Gastrocnemius medialis (tissue), 4 donors: ENCODE data around the gene TNIK.

ENCODE experiments used
- POLR2A ChIP-seq, 2 donors: fragments of 450-650 bp; IDR thresholded peaks; one replicate each; pipeline ENCODE4 v1.6.1; 2017; ENCODE audit warnings: antibody characterized with exemption in 2 of 2, mild to moderate bottlenecking in 2 of 2, moderate library complexity in 2 of 2
- TF ChIP-seq, protein P1 (sequence below), 5 experiments: fragments of 450-650 bp in 3 of 5; fragments of 200-600 bp in 2 of 5; sonication (generic) in 2 of 5; IDR thresholded peaks in 4 of 5; conservative IDR thresholded peaks in 1 of 5; 1 replicate in 4 of 5; 2 replicates in 1 of 5; pipeline ENCODE4 v1.5.1; 2016 to 2019; ENCODE audit warnings: antibody characterized with exemption in 5 of 5, mild to moderate bottlenecking in 3 of 5, moderate library complexity in 3 of 5

DNA sequence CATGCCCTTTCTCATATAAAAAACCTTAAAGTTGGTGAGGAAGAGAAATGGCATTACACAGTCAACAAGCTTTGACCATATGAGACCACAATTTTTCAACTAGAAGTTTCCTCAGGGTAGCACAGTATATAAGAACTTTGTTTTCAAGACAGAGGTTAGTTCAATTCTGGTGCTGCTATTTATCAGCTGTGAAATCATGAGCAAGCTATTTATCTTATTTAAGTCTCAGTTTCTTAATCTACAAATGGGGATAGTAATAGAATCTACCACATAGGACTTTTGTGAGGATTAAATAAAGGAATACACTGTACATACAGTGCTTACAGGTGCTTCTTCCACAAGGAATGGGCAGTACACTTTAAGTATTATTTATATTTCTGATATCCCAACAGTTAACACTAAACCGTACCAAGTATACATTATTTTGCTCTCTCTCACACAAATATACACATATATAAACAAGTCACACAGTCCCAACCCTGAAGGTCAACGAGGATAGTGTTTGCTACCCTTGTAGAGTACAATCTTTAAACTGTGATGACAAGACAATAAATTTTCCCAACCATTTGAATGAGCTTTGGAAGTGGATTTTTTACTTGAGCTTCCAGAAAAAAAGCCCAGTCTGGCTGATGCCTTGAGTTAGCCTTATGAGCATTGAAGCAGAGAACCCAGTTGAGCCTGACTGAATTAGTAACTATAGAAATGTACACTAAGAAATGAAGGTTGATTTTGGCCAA, 178.8 kb downstream of the TNIK start:
- TF ChIP-seq, protein P1, sequence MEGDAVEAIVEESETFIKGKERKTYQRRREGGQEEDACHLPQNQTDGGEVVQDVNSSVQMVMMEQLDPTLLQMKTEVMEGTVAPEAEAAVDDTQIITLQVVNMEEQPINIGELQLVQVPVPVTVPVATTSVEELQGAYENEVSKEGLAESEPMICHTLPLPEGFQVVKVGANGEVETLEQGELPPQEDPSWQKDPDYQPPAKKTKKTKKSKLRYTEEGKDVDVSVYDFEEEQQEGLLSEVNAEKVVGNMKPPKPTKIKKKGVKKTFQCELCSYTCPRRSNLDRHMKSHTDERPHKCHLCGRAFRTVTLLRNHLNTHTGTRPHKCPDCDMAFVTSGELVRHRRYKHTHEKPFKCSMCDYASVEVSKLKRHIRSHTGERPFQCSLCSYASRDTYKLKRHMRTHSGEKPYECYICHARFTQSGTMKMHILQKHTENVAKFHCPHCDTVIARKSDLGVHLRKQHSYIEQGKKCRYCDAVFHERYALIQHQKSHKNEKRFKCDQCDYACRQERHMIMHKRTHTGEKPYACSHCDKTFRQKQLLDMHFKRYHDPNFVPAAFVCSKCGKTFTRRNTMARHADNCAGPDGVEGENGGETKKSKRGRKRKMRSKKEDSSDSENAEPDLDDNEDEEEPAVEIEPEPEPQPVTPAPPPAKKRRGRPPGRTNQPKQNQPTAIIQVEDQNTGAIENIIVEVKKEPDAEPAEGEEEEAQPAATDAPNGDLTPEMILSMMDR (IDR thresholded peaks at IDR 0.05 in 4 of 5, conservative IDR thresholded peaks at IDR 0.05 in 1 of 5) = no peak
- no peak for TF ChIP-seq POLR2A (IDR thresholded peaks at IDR 0.05)
